NB4 (cell line): ENCODE data around the gene GPC1.

Source experiments
- CTCF ChIP-seq: IDR thresholded peaks from one replicate; pipeline ENCODE4 v1.5.1; 2012; ENCODE audit warnings: low read depth, low read length
- MAX ChIP-seq: IDR thresholded peaks from 2 replicates; pipeline ENCODE4 v1.6.1; 2011; ENCODE audit warnings: low read depth, low read length
- MYC ChIP-seq: IDR thresholded peaks from 2 replicates; pipeline ENCODE4 v1.6.1; 2011; ENCODE audit warnings: low read depth, low read length
- POLR2A ChIP-seq: IDR thresholded peaks from 2 replicates; pipeline ENCODE4 v1.6.1; 2011; ENCODE audit warnings: mild to moderate bottlenecking; ENCODE audit not compliant: insufficient read length; ENCODE audit errors: extremely low read depth

- TF ChIP-seq CTCF = no peak
- TF ChIP-seq POLR2A = no peak
- no peak for TF ChIP-seq MAX
- no peak for TF ChIP-seq MYC
Measured at GRCh38 chr2:240394549-240394948, 40.9 kb upstream of the GPC1 start.
